Measurements from ENCODE around the gene CLEC3A.

CLEC3A gene

DNA sequence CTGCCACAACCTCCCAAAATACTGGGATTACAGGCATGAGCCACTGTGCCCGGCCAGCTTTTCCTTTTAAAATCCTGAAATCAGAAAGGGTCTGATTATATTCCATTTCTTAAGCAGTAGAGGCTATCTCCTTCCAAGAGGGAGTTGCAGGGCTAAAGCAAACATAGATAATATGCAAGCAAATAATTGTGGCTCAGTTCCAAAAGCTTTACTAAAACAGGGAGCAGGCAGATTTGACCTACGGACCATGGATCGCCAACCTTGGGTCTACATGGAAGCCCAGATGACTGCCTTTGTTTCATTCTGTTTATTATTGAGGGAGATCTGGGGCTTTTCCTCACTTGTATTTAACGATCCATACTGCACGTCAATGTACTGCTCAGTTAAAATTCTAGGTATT lies 38.5 kb downstream of the CLEC3A start:
- TF ChIP-seq NFIC (IDR thresholded peaks at IDR 0.05) = no peak
- TF ChIP-seq RAD21 (IDR thresholded peaks at IDR 0.05; ENCODE audit: low read depth) = no peak
- TF ChIP-seq, protein P1, sequence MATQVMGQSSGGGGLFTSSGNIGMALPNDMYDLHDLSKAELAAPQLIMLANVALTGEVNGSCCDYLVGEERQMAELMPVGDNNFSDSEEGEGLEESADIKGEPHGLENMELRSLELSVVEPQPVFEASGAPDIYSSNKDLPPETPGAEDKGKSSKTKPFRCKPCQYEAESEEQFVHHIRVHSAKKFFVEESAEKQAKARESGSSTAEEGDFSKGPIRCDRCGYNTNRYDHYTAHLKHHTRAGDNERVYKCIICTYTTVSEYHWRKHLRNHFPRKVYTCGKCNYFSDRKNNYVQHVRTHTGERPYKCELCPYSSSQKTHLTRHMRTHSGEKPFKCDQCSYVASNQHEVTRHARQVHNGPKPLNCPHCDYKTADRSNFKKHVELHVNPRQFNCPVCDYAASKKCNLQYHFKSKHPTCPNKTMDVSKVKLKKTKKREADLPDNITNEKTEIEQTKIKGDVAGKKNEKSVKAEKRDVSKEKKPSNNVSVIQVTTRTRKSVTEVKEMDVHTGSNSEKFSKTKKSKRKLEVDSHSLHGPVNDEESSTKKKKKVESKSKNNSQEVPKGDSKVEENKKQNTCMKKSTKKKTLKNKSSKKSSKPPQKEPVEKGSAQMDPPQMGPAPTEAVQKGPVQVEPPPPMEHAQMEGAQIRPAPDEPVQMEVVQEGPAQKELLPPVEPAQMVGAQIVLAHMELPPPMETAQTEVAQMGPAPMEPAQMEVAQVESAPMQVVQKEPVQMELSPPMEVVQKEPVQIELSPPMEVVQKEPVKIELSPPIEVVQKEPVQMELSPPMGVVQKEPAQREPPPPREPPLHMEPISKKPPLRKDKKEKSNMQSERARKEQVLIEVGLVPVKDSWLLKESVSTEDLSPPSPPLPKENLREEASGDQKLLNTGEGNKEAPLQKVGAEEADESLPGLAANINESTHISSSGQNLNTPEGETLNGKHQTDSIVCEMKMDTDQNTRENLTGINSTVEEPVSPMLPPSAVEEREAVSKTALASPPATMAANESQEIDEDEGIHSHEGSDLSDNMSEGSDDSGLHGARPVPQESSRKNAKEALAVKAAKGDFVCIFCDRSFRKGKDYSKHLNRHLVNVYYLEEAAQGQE (IDR thresholded peaks at IDR 0.05; ENCODE audit: low read depth) = no peak
- no peak for TF ChIP-seq ZBTB7A (IDR thresholded peaks at IDR 0.05; ENCODE audit: low read depth)
- TF ChIP-seq EP300 (IDR thresholded peaks at IDR 0.05; ENCODE audit: borderline replicate concordance) = no peak
- TF ChIP-seq TCF12 (IDR thresholded peaks at IDR 0.05; ENCODE audit: low read depth) = no peak
- TF ChIP-seq, protein P2, sequence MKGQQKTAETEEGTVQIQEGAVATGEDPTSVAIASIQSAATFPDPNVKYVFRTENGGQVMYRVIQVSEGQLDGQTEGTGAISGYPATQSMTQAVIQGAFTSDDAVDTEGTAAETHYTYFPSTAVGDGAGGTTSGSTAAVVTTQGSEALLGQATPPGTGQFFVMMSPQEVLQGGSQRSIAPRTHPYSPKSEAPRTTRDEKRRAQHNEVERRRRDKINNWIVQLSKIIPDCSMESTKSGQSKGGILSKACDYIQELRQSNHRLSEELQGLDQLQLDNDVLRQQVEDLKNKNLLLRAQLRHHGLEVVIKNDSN (IDR thresholded peaks at IDR 0.05) = no peak
- TF ChIP-seq FOXM1 (IDR thresholded peaks at IDR 0.05; ENCODE audit: borderline replicate concordance, low read depth) = no peak
- TF ChIP-seq, protein P3, sequence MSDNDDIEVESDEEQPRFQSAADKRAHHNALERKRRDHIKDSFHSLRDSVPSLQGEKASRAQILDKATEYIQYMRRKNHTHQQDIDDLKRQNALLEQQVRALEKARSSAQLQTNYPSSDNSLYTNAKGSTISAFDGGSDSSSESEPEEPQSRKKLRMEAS (IDR thresholded peaks at IDR 0.05) = no peak
- TF ChIP-seq CEBPB (IDR thresholded peaks at IDR 0.05) = no peak
- TF ChIP-seq CREB1 (IDR thresholded peaks at IDR 0.05; ENCODE audit: low read depth) = no peak
- no peak for TF ChIP-seq TEAD4 (IDR thresholded peaks at IDR 0.05)

DNA sequence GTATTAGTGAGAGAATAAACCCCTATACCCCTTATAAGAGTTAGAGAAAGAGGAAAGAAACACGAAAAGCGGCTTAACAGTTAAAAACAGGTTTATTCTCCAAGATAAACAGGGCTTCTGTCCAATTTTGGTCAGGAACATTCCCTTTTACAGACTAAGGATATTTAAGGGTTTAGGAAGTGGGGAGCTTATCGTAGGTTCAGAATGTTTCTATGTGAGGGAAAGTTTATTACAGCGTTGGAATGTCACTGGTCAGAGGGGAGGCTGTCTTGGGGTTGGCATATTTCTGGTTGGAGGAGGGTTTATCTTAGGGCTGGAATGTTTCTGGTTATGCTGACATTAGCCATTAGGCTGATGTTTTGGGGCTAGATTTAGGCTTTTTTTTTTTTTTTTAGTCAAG lies 43.0 kb downstream of the CLEC3A start:
- no peak for TF ChIP-seq EGR1 (IDR thresholded peaks at IDR 0.05)
- TF ChIP-seq, protein P2 (IDR thresholded peaks at IDR 0.05) = no peak
- no peak for TF ChIP-seq FOXM1 (IDR thresholded peaks at IDR 0.05; ENCODE audit: borderline replicate concordance, low read depth)
- TF ChIP-seq CREB1 (IDR thresholded peaks at IDR 0.05; ENCODE audit: low read depth) = no peak
- TF ChIP-seq RAD21 (IDR thresholded peaks at IDR 0.05; ENCODE audit: low read depth) = no peak
- TF ChIP-seq TEAD4 (IDR thresholded peaks at IDR 0.05) = no peak
- TF ChIP-seq, protein P3 (IDR thresholded peaks at IDR 0.05) = no peak
- no peak for TF ChIP-seq NFIC (IDR thresholded peaks at IDR 0.05)
- TF ChIP-seq EP300 (IDR thresholded peaks at IDR 0.05; ENCODE audit: borderline replicate concordance) = no peak
- no peak for TF ChIP-seq TCF12 (IDR thresholded peaks at IDR 0.05; ENCODE audit: low read depth)
- TF ChIP-seq YY1 (IDR thresholded peaks at IDR 0.05; ENCODE audit: low read depth) = no peak
- TF ChIP-seq TAF1 (IDR thresholded peaks at IDR 0.05; ENCODE audit: low read depth) = no peak
- no peak for TF ChIP-seq CEBPB (IDR thresholded peaks at IDR 0.05)
- TF ChIP-seq, protein P1 (IDR thresholded peaks at IDR 0.05; ENCODE audit: low read depth) = no peak
- TF ChIP-seq ZBTB7A (IDR thresholded peaks at IDR 0.05; ENCODE audit: low read depth) = no peak

DNA sequence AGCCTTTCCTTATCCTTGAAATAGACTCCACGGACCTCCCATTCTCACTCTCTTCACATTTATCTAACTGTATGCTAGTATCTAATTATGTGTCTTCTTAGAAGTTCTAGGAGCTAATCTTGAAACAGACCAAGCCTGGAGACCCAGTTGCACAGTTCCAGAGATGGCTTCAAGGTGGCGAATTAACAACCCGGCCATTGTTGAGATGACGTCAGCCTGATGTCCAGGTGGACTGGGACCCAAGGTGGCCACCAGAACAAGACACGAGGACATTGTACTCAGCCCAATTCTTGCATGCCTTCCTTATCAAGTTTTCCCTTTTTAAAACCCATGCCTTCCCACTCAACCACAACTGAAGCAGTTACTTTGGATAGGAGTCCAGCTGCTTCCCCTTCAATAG lies 47.6 kb downstream of the CLEC3A start:
- TF ChIP-seq, protein P1 (IDR thresholded peaks at IDR 0.05; ENCODE audit: low read depth) = no peak
- TF ChIP-seq CEBPB (IDR thresholded peaks at IDR 0.05) (no peak), EP300 (IDR thresholded peaks at IDR 0.05; ENCODE audit: borderline replicate concordance) (no peak), NFIC (IDR thresholded peaks at IDR 0.05) (no peak), TEAD4 (IDR thresholded peaks at IDR 0.05) (no peak), TCF12 (IDR thresholded peaks at IDR 0.05; ENCODE audit: low read depth) (no peak)
- TF ChIP-seq, protein P2 (IDR thresholded peaks at IDR 0.05) = no peak
- TF ChIP-seq, protein P3 (IDR thresholded peaks at IDR 0.05) = no peak

DNA sequence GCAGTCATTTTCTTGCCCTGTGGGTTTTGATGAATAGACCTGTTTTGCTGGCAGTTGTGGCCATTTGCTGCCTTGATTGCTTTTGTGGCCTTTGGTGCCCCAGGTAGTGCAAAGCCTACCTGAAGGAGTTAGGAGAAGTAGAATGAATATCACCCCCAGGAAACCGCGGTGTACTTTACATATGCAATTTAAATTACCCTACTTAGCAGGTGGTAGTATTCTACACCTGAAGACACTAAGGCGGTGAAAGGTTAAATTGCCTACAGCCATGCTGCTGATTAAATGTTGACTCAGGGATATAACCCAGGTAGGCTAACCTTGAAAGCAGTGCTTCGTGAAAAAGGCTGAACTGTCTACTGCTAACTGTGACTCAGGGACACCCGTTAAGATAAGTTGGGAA lies 49.9 kb downstream of the CLEC3A start:
- TF ChIP-seq, protein P2 (IDR thresholded peaks at IDR 0.05) = no peak
- no peak for TF ChIP-seq RAD21 (IDR thresholded peaks at IDR 0.05; ENCODE audit: low read depth)
- TF ChIP-seq CEBPB (IDR thresholded peaks at IDR 0.05) = no peak
- no peak for TF ChIP-seq TEAD4 (IDR thresholded peaks at IDR 0.05)
- TF ChIP-seq CREB1 (IDR thresholded peaks at IDR 0.05; ENCODE audit: low read depth) = no peak
- TF ChIP-seq FOXM1 (IDR thresholded peaks at IDR 0.05; ENCODE audit: borderline replicate concordance, low read depth) = no peak
- no peak for TF ChIP-seq ZBTB7A (IDR thresholded peaks at IDR 0.05; ENCODE audit: low read depth)
- TF ChIP-seq TAF1 (IDR thresholded peaks at IDR 0.05; ENCODE audit: low read depth) = no peak
- TF ChIP-seq, protein P1 (IDR thresholded peaks at IDR 0.05; ENCODE audit: low read depth) = no peak
- TF ChIP-seq, protein P3 (IDR thresholded peaks at IDR 0.05) = no peak
- no peak for TF ChIP-seq EP300 (IDR thresholded peaks at IDR 0.05; ENCODE audit: borderline replicate concordance)
- no peak for TF ChIP-seq YY1 (IDR thresholded peaks at IDR 0.05; ENCODE audit: low read depth)
- TF ChIP-seq EGR1 (IDR thresholded peaks at IDR 0.05) = no peak
- no peak for TF ChIP-seq TCF12 (IDR thresholded peaks at IDR 0.05; ENCODE audit: low read depth)
- TF ChIP-seq NFIC (IDR thresholded peaks at IDR 0.05) = no peak

All from Ishikawa (cell line).